GM18870 (cell line): ENCODE measurements around the gene BANK1.
"Not testable (repeated sequence)": the region's sequence is repeated elsewhere in the genome, so short reads cannot be mapped to it uniquely, and the experiment has no call there.

Experiments used
- ATAC-seq: cut with Tn5 transposase; IDR thresholded peaks from one replicate; pipeline ENCODE4 v1.9.1; 2021; ENCODE audit warnings: moderate library complexity; ENCODE audit not compliant: unreplicated experiment

BANK1 gene

GRCh38 chr4:101871962-101872676, 81.6 kb downstream of the BANK1 start:
- no peak for ATAC-seq

DNA sequence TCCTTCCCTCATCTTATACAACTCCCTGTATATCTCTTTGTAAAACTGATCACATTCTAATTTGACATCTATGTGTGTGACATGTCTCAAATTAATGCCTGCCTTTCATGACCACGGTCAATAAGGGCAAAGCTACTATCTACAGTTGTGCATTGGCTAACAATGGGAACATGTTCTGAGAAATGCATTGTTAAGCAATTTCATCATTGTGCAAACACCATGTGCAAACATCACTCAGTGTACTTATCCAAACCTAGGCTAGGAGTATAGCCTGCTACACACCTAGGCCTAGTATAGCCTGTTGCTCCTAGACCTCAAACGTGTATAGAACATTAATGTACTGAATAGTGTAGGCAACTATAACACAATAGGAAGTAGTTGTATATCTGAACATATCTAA, 95.0 kb downstream of the BANK1 start:
- ATAC-seq = no peak

DNA sequence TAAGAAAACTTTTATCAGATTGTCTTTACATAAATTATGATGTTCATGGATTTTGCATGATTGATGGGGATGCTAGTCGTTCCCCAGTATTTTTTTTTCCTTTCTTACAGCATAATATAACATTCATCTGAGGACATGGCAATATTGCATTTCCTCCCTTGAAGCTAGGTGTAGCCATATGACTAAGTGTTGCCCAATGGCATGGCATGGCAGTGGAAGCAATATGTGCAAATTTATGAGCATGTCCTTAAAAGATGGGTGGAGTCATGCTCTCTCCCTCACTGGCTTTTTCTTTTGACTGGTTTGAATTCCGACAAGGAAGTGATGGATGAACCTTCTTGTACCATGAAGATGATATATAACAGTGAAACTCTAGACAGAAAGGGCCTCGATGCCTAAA, 96.3 kb downstream of the BANK1 start:
- no peak for ATAC-seq

DNA sequence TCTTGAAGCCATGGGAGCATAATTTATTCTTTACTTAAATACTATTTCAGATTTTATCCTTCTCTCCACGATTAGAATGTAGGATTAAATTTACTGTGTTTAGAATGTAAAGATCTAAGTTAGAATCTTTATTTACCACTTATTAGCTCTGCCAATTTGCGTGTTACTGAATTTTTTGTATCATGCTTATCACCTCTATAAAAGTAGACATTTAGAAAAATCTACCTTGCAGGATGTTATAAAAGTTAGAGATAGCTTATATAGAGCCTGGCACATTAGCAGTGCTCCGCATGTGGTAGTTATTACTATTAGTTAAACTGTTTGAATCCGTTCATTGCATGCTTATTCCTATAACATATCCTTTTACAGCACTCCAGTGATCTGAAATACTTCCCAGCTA, 97.9 kb downstream of the BANK1 start:
- no peak for ATAC-seq

- ATAC-seq = not testable (repeated sequence)
Measured at GRCh38 chr4:101905527-101905926, 115.0 kb downstream of the BANK1 start.

GRCh38 chr4:101910786-101911373, 120.3 kb downstream of the BANK1 start:
- ATAC-seq = no peak

GRCh38 chr4:101911616-101912015, 121.1 kb downstream of the BANK1 start:
- no peak for ATAC-seq

- ATAC-seq = no peak
Measured at GRCh38 chr4:101914761-101915160, 124.2 kb downstream of the BANK1 start.

- ATAC-seq = no peak
Measured at GRCh38 chr4:101919373-101919977, 128.9 kb downstream of the BANK1 start.

DNA sequence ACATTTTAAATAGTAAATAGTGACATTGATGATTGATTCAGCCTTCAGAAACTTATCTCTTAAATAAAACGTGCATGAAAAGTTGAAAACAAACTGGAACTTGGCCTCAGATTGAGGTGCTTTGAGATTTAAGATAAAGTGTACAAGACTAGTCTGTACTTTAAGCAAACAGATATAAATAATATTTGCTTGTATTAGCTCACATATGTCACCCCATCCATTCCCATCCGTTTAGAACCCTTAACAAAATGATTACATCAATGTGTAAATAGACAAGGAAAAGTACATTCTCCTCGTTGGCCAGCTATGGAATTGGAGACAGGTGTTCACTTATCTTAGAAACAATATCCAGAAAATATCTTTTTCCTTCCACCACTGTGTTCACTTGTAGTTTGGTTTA, 130.8 kb downstream of the BANK1 start:
- ATAC-seq = no peak

DNA sequence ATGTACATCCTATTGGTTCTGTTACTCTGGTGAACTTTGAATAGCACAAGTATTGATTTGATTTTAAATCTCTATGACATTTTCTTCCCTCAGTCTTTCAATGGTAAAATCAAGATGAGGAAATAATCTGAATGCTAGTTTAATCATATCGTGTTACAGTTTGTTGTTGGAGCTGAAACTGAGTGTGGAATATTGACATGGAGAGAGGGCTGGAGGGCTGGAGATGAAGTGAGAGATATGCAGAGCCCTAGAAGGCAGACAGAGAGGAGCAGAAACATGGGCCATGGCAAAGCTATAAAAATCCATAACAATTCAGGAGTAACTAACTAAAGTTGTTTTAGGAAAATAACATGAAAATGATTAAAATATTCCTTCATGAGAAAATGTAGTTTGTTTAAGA, 141.1 kb downstream of the BANK1 start:
- no peak for ATAC-seq

- ATAC-seq = no peak
Measured at GRCh38 chr4:101933855-101934254, 143.3 kb downstream of the BANK1 start.

GRCh38 chr4:101938836-101939235, 148.3 kb downstream of the BANK1 start:
- ATAC-seq = no peak

- ATAC-seq = no peak
Measured at GRCh38 chr4:101941816-101942358, 151.4 kb downstream of the BANK1 start.

DNA sequence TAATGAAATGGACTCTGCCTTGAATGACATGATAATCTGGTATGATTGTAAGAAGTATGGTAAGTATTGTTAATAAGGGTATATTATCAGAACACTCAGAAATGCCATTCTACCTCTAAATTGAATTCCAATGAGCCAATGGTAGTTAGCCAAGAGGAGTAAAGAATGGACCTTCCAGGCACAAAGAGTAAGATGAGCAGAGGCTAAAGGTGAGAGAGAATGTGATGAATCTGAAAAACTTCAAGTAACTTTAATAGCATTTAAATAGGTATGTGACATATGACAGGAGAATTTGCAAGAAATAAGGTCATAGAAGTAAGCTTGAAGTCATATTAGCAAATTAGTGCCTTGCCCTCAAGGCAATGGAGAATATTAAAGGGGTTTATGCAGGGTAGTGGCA, 152.4 kb downstream of the BANK1 start:
- ATAC-seq = no peak

- ATAC-seq = no peak
Measured at GRCh38 chr4:101944649-101945048, 154.1 kb downstream of the BANK1 start.

DNA sequence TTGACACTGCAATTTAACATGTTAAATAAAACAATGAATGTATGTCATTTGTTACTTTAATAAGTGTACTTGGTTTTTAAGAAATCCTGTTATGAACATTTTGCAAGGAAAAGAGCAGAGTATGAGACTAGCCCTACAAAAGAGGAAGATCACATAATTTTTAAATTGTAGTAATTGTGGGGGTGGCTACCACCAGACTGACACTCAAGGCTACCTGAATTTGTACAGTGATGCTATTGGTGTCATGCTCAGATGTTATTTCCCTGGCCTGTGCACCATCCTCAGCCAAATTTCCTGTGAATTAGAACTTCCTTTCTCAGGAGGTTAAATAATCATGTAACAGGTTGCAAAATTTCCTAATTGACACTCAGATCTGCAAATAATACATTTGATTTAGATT, 157.5 kb downstream of the BANK1 start:
- no peak for ATAC-seq

GRCh38 chr4:101948951-101949350, 158.4 kb downstream of the BANK1 start:
- no peak for ATAC-seq

- ATAC-seq = no peak
Measured at GRCh38 chr4:101950258-101950979, 159.9 kb downstream of the BANK1 start.

- no peak for ATAC-seq
Measured at GRCh38 chr4:101952985-101953384, 162.5 kb downstream of the BANK1 start.

DNA sequence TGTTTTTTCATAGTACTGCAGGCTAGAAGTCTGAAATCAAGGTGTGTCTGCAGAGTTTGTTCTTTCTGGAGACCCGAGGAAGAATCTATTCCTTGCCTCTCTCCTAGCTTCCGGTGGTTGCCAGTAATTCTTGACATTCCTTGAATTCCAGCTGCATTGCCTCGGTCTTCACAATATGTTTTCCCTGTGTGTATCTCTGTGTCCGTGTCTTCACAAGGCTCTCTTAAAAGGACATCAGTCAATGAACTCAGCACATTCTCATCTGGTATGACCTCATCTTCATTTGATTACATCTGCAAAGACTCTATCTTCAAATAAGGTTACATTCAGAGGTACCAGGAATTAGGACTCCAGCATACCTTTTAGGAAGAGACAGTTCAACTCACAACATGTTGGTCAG, 163.4 kb downstream of the BANK1 start:
- ATAC-seq = no peak

- no peak for ATAC-seq
Measured at GRCh38 chr4:101954351-101954750, 163.8 kb downstream of the BANK1 start.
